Measurements from ENCODE around the gene CPSF7. TPM values are rescaled to one million over a fixed set of nuclear protein-coding genes. Genes with fewer than 3 reads are reported as not detected.

The CPSF7 gene
- total RNA-seq, 1 experiment from 2014 or later: 123 TPM

DNA sequence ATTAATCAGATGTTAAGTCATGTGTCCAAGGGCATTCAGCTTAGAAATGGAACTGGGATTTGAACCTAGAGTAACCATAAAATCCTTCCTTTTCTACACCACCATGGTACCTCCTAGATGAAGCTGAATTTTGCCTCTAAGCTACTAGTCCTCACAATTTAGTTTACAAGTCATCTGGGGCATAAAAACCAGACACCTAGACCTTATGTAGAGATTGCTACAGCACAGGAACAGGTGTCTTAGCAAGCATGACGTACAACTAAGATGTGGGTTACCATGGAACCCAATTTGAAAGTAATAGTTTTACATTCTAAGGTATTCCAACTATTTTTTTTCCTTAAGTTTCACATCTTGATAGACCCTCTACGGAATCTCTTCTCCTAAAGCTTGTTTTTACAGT lies 28.2 kb downstream of the CPSF7 start:
- intact Hi-C loops (cut with micrococcal nuclease; ENCODE audit: unreplicated experiment): no loop called here
- no peaks in the 10 kb centered on the region for H3K4me1 ChIP-seq
- no peaks in the 10 kb centered on the region for H3K27me3 ChIP-seq (replicated peaks; ENCODE audit: control insufficient read depth, insufficient read depth, low read length)
- Mint-ChIP-seq H3K4me1 (ENCODE audit: low read depth, unreplicated experiment) (no peaks in the 10 kb centered on the region), H3K36me3 (ENCODE audit: insufficient read depth, unreplicated experiment) (peaks cover 74% of the 10 kb centered on the region), H3K4me3 (ENCODE audit: unreplicated experiment) (no peak overlapping the region), H3K27me3 (ENCODE audit: insufficient read depth, unreplicated experiment) (no peaks in the 10 kb centered on the region), H3K27ac (ENCODE audit: unreplicated experiment) (no peak overlapping the region), H3K9me3 (ENCODE audit: unreplicated experiment) (no peaks in the 10 kb centered on the region)
- peaks cover 1% of the 10 kb centered on the region; the same call in 1 of the 2 replicates for H3K36me3 ChIP-seq (ENCODE audit: control insufficient read depth, insufficient read depth, low read length)
- no peaks in the 10 kb centered on the region for H3K9me3 ChIP-seq
- no peak overlapping the region for H3K4me3 ChIP-seq (ENCODE audit: low read depth, low read length)
- DNase-seq: no peak
- BruUV-seq (replicated peaks): no TSS peak
- TF ChIP-seq, protein P1, sequence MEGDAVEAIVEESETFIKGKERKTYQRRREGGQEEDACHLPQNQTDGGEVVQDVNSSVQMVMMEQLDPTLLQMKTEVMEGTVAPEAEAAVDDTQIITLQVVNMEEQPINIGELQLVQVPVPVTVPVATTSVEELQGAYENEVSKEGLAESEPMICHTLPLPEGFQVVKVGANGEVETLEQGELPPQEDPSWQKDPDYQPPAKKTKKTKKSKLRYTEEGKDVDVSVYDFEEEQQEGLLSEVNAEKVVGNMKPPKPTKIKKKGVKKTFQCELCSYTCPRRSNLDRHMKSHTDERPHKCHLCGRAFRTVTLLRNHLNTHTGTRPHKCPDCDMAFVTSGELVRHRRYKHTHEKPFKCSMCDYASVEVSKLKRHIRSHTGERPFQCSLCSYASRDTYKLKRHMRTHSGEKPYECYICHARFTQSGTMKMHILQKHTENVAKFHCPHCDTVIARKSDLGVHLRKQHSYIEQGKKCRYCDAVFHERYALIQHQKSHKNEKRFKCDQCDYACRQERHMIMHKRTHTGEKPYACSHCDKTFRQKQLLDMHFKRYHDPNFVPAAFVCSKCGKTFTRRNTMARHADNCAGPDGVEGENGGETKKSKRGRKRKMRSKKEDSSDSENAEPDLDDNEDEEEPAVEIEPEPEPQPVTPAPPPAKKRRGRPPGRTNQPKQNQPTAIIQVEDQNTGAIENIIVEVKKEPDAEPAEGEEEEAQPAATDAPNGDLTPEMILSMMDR (IDR thresholded peaks at IDR 0.05; ENCODE audit: insufficient read depth in 1 of 2, low read depth in 1 of 2, low read length in 1 of 2, severe bottlenecking in 1 of 2, unreplicated experiment in 1 of 2): no peak
- CTCF ChIA-PET: interaction anchor here (1.0 to 1.8 kb wide), 2 partner anchors 9 to 16 kb away, joined by 3 to 6 read pairs; partner anchors contain the start of gene TMEM216
- POLR2A ChIA-PET: interaction anchor here (1.3 kb wide), 1 partner anchor 9 kb away, joined by 5 read pairs; the partner anchor contains the start of gene TMEM216

DNA sequence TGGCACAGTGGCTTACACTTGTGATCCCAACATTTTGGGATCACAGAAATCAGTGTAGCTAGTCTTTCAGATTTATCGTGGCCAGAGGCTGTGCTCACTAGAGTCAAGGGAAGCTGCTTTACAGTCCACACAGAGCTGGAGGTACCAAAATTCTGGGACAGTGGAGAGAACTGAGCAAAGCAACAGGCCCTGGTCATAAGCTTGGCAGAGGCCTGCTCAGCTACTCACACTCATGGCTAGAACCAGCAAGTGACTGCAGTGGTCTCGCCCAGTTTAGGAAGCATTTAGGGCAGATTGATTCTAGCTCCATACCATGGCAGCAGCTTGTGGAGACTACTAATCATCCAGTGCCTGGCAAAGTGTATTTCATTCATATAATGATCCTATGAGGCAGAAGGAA lies 28.6 kb downstream of the CPSF7 start:
- no peaks in the 10 kb centered on the region for H3K4me1 Mint-ChIP-seq (ENCODE audit: low read depth, unreplicated experiment)
- no peaks in the 10 kb centered on the region for H3K27me3 Mint-ChIP-seq (ENCODE audit: insufficient read depth, unreplicated experiment)
- H3K4me3 ChIP-seq (ENCODE audit: low read depth, low read length): no peak overlapping the region
- H3K4me3 Mint-ChIP-seq (ENCODE audit: unreplicated experiment): no peak overlapping the region
- no peak overlapping the region for H3K27ac Mint-ChIP-seq (ENCODE audit: unreplicated experiment)
- intact Hi-C loops (cut with micrococcal nuclease; ENCODE audit: unreplicated experiment): no loop called here
- H3K9me3 ChIP-seq: no peaks in the 10 kb centered on the region
- ChIA-PET POLR2A (interaction anchor here (0.5 kb wide), 1 partner anchor 239 kb away, joined by 4 read pairs; no protein-coding TSS in a partner anchor), CTCF (interaction anchor here (1.8 kb wide), 1 partner anchor 9 kb away, joined by 6 read pairs; the partner anchor contains the start of gene TMEM216)
- no peaks in the 10 kb centered on the region for H3K4me1 ChIP-seq
- no peak for DNase-seq
- TF ChIP-seq, protein P1 (IDR thresholded peaks at IDR 0.05; ENCODE audit: insufficient read depth in 1 of 2, low read depth in 1 of 2, low read length in 1 of 2, severe bottlenecking in 1 of 2, unreplicated experiment in 1 of 2): no peak
- no peaks in the 10 kb centered on the region for H3K27me3 ChIP-seq (replicated peaks; ENCODE audit: control insufficient read depth, insufficient read depth, low read length)
- no TSS peak for BruUV-seq (replicated peaks)
- H3K36me3 Mint-ChIP-seq (ENCODE audit: insufficient read depth, unreplicated experiment): peaks cover 72% of the 10 kb centered on the region
- H3K9me3 Mint-ChIP-seq (ENCODE audit: unreplicated experiment): no peaks in the 10 kb centered on the region
- peaks cover 1% of the 10 kb centered on the region; the same call in 1 of the 2 replicates for H3K36me3 ChIP-seq (ENCODE audit: control insufficient read depth, insufficient read depth, low read length)

GRCh38 chr11:61392981-61393595 lies 36.7 kb downstream of the CPSF7 start:
- H3K9me3 ChIP-seq: no peaks in the 10 kb centered on the region
- peaks cover 40% of the 10 kb centered on the region for H3K36me3 Mint-ChIP-seq (ENCODE audit: insufficient read depth, unreplicated experiment)
- intact Hi-C loops (cut with micrococcal nuclease; ENCODE audit: unreplicated experiment): loop anchor here (1.0 to 2.0 kb wide), 2 partner anchors 31 to 56 kb away; partner anchors contain the start of gene TMEM138
- H3K27ac Mint-ChIP-seq (ENCODE audit: unreplicated experiment): peak overlapping the region; percentile 98
- H3K4me1 Mint-ChIP-seq (ENCODE audit: low read depth, unreplicated experiment): no peaks in the 10 kb centered on the region
- no peaks in the 10 kb centered on the region for H3K9me3 Mint-ChIP-seq (ENCODE audit: unreplicated experiment)
- BruUV-seq (replicated peaks): no TSS peak
- H3K4me3 ChIP-seq (ENCODE audit: low read depth, low read length): peak overlapping the region; percentile 94
- no peaks in the 10 kb centered on the region for H3K27me3 ChIP-seq (replicated peaks; ENCODE audit: control insufficient read depth, insufficient read depth, low read length)
- no peaks in the 10 kb centered on the region for H3K4me1 ChIP-seq
- no peaks in the 10 kb centered on the region for H3K27me3 Mint-ChIP-seq (ENCODE audit: insufficient read depth, unreplicated experiment)
- peak overlapping the region; percentile 99 for H3K4me3 Mint-ChIP-seq (ENCODE audit: unreplicated experiment)
- peaks cover 4% of the 10 kb centered on the region for H3K36me3 ChIP-seq (ENCODE audit: control insufficient read depth, insufficient read depth, low read length)
- TF ChIP-seq, protein P1 (IDR thresholded peaks at IDR 0.05; ENCODE audit: insufficient read depth in 1 of 2, low read depth in 1 of 2, low read length in 1 of 2, severe bottlenecking in 1 of 2, unreplicated experiment in 1 of 2): peak in 1 of 2 experiments; percentile 32
- DNase-seq: peak; percentile 23 to 32
- ChIA-PET CTCF (interaction anchor here (0.7 to 2.8 kb wide), 11 partner anchors 8 to 274 kb away, joined by 3 to 30 read pairs (median 6); partner anchors contain the start of genes DDB1, TKFC and TMEM138), POLR2A (interaction anchor here (0.9 to 2.3 kb wide), 6 partner anchors 9 to 60 kb away, joined by 3 to 19 read pairs (median 4); partner anchors contain the start of genes CPSF7, CYB561A3, DDB1 and SDHAF2)

All from Caco-2 (cell line).